ENCODE measurements around the gene TTC27.

Gene TTC27

GRCh38 chr2:32706815-32707579 is 79.1 kb downstream of the TTC27 start:
- no peak for DNase-seq (ENCODE audit: low read depth)
- no peak overlapping the region for H3K4me3 ChIP-seq (ENCODE audit: low read depth, low read length)
- TF ChIP-seq CTCF (conservative IDR thresholded peaks at IDR 0.05; ENCODE audit: low read depth, low read length) = no peak

DNA sequence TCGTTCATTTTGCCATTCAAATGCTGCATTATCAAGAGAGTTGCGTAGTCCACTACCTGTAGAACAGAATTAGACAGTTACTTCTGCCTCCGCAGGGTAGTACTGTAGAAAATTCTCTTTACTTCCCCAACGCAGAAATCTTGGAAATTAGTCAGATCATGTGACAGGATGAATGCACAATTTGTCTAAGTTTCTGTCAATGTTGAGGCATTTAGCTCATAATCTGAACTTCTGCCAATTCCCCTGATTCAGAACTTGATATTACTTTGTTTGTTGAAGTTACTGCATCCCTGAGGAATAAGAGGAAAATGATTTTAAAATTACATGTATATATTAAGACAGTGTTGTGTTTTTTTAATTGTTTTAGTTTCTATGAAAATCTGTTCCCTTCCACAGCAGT is 83.4 kb downstream of the TTC27 start:
- no peak for TF ChIP-seq CTCF (conservative IDR thresholded peaks at IDR 0.05; ENCODE audit: low read depth, low read length)

GRCh38 chr2:32711908-32712501 is 84.2 kb downstream of the TTC27 start:
- no peak for DNase-seq (ENCODE audit: low read depth)
- no peak for TF ChIP-seq CTCF (conservative IDR thresholded peaks at IDR 0.05; ENCODE audit: low read depth, low read length)
- no peak overlapping the region for H3K4me3 ChIP-seq (ENCODE audit: low read depth, low read length)

More for the DNA sequence above, 83.4 kb downstream of the TTC27 start:
- peak; percentile 93 for DNase-seq (ENCODE audit: low read depth)
- no peak overlapping the region for H3K4me3 ChIP-seq (ENCODE audit: low read depth, low read length)

GRCh38 chr2:32712870-32713269 is 85.0 kb downstream of the TTC27 start:
- H3K4me3 ChIP-seq (ENCODE audit: low read depth, low read length) = no peak overlapping the region
- peak; percentile 24 for DNase-seq (ENCODE audit: low read depth)
- no peak for TF ChIP-seq CTCF (conservative IDR thresholded peaks at IDR 0.05; ENCODE audit: low read depth, low read length)

DNA sequence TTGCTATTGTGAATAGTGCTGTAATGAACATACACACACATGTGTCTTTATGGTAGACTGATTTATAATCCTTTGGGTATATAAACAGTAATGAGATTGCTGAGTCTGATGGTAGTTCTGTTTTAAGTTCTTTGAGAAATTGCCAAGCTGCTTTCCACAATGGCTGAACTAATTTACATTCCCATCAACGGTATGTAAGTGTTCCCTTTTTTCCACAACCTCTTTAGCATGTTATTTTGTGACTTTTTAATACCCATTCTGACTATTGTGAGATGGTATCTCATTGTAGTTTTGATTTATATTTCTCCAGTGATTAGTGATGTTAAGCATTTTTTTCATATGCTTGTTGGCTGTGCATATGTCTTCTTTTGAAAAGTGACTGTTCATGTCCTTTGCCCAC is 86.7 kb downstream of the TTC27 start:
- TF ChIP-seq CTCF (conservative IDR thresholded peaks at IDR 0.05; ENCODE audit: low read depth, low read length) = no peak
- H3K4me3 ChIP-seq (ENCODE audit: low read depth, low read length) = no peak overlapping the region
- DNase-seq (ENCODE audit: low read depth) = no peak

- no peak for TF ChIP-seq CTCF (conservative IDR thresholded peaks at IDR 0.05; ENCODE audit: low read depth, low read length)
- no peak overlapping the region for H3K4me3 ChIP-seq (ENCODE audit: low read depth, low read length)
- peak; percentile 13 for DNase-seq (ENCODE audit: low read depth)
These were observed 87.6 kb downstream of the TTC27 start for GRCh38 chr2:32715391-32715841.

DNA sequence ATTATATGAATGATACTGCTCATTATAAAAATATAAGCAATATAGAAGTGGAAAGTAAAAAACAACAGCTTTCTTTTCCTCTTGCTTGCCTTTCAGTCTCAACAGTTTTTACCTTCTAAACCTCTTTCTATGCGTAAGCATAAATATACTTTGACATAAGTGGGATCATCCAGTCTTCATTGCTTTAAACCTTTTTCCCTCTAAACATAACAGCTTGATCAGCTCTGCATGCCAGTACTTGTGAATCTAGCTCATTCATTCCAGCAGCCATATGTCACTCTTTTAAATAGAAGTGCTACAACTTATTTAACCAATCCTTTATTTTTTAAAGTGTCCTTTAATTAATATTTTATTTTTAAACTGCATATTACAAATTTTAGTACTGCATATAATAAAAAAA is 88.1 kb downstream of the TTC27 start:
- no peak for TF ChIP-seq CTCF (conservative IDR thresholded peaks at IDR 0.05; ENCODE audit: low read depth, low read length)
- peak; percentile 57 for DNase-seq (ENCODE audit: low read depth)
- H3K4me3 ChIP-seq (ENCODE audit: low read depth, low read length) = no peak overlapping the region
